Stimulated activated CD8-positive, alpha-beta memory T cell treated with anti-CD3 and anti-CD28 coated beads, Interleukin-15, amount 100 ng/mL, for 48 hours (primary cell): ENCODE data around the gene CWC27.
A peak's percentile ranks its signal among the peaks of the same experiment; 100 is the strongest.

Source experiments
- DNase-seq, 2 donors: peaks; one replicate each; pipeline ENCODE4 v3.0.0-alpha.2; 2020; ENCODE audit warnings: low read depth in 2 of 2

The CWC27 gene

GRCh38 chr5:65035211-65036206 lies 266.8 kb downstream of the CWC27 start:
- DNase-seq: peak; percentile 79 to 80

GRCh38 chr5:65037831-65038815 lies 269.4 kb downstream of the CWC27 start:
- no peak for DNase-seq

- DNase-seq: no peak
Observed at GRCh38 chr5:65041296-65042158, 272.8 kb downstream of the CWC27 start.

DNA sequence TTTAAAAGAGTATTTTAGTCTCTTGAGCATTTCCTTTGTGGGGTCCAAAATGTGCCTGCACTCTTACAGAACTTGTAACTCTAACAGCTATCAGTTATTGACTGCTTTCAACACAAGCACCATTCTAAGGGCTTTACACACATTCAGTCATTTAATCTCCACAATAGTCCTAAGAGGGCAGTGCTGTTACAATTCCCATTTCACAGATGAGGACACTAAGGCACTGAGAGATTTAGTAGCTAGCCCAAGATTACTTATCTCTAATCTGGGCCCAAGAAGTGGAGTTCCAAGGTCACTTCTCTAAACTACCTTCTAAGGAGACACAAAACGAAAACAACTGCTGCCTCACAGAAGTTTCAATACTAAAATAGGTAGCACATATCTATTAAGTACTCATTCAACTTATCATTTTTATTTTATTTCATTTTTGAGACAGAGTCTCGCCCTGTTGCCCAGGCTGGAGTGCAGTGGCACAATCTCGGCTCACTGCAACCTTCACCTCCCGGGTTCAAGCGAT lies 275.2 kb downstream of the CWC27 start:
- DNase-seq: no peak

DNA sequence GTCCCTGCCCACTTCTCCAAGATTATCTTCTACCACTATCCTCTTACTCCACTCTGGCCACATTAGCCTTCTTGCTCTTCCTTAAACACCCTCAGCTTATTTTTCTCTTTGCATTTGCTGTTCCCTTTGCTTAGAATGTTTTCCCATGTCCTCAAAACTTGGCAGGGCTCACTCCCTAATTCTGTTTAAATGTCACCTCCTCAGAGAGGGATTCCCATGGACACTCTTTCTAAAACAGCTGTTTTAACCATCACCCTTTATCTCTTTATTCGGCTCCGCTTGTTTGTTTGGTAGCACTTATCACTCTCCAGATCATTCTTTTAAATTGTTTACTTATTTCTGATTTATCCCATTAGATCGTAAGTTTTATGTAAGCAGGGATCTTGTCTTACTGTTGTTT lies 278.5 kb downstream of the CWC27 start:
- DNase-seq: no peak

- DNase-seq: no peak
Observed at GRCh38 chr5:65047948-65048690, 279.4 kb downstream of the CWC27 start.

DNA sequence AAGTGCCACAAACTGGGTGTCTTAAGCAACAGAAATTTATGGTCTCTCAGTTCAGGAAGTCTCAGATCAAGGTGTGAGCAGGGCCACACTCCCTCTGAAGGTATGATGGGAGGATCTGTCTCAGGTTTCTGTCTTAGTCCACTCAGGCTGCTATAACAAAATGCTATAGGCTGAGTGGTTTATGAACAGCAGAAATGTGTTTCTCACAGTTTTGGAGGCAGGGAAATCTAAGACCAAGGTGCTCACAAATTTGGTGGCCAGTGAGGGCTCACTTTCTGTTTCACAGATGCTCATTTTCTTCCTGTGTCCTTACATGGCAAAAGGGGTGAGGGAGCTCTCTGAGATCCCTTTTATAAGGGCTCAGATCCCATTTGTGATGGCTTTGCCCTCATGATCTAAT lies 281.4 kb downstream of the CWC27 start:
- no peak for DNase-seq

GRCh38 chr5:65050826-65051498 lies 282.2 kb downstream of the CWC27 start:
- no peak for DNase-seq

GRCh38 chr5:65055938-65056337 lies 287.2 kb downstream of the CWC27 start:
- no peak for DNase-seq

GRCh38 chr5:65059681-65060598 lies 291.2 kb downstream of the CWC27 start:
- no peak for DNase-seq

DNA sequence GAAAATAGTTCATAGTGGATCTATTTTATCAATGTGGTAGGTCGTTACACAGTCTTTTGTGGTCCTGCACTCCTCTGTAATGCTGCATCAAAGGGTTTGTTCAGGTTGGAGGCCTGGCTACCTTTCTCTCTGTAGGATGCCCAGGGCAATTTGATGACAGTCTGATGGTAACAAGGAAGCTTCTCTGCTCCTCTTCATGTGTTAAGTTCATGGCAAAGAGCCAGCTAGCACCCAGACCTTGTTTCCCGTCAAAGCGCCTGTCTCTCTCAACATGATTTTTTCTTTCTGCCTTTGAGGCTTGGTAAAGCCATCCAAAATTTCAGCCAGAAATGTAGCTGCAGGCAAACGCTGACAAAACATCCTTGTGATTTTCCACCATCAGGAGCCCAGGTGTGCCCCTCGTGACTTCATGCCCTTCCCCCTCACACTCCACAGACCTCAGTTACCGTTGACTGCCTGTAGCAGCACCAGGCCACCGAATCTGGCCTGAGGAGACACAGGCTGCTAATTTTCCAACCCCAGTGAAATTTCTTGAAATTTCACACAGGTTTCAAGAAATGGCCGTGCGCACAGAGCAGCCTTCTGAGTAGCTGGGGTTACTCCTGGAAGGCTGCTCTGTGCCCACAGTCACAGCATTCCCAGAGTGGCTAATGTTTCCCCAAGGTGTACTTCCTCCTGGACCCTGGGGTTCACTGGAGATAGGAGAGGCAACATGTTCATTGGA lies 292.7 kb downstream of the CWC27 start:
- DNase-seq: no peak

DNA sequence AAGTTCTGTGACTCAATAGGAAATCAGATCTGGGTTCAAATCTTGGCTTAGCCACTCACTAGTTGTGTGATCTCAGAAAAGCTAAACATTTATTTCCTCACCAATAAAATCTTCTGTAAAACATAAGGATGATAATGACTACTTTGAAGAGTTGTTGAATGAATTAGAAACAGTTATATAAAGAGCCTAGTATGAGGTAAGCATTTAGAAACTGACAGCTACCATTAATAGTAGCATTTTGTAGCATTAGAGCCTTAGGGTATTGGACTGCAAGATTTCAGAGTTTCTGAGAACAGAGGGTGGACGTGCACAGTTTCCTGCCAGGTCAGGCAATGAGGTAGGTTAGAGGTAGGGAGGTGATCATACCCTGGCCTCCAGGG lies 293.2 kb downstream of the CWC27 start:
- DNase-seq: no peak

GRCh38 chr5:65062469-65063083 lies 293.8 kb downstream of the CWC27 start:
- DNase-seq: no peak

DNA sequence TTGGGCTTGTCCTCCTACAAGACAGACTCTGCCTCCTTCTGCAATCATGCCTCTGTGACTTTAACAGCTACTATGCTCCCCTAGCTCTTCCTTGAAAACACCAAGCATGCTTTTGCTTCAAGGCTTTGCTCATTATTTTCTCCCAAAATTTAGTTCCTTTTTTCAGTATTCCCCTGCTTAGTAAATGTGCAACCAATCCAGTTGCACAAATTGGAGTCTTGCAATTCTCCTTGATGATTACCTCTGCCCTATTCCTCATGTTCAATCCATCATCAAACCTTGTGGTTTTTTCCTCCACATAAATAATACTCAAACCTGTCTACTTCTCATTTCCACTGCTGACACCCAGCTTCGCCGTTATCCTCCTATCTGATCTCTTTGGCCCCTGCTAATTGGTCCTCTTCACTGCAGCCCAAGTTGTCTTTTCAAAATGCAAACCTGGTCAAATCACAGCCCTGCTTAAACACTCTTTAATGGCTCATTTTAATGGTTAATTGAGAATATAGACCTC lies 296.3 kb downstream of the CWC27 start:
- DNase-seq: no peak

DNA sequence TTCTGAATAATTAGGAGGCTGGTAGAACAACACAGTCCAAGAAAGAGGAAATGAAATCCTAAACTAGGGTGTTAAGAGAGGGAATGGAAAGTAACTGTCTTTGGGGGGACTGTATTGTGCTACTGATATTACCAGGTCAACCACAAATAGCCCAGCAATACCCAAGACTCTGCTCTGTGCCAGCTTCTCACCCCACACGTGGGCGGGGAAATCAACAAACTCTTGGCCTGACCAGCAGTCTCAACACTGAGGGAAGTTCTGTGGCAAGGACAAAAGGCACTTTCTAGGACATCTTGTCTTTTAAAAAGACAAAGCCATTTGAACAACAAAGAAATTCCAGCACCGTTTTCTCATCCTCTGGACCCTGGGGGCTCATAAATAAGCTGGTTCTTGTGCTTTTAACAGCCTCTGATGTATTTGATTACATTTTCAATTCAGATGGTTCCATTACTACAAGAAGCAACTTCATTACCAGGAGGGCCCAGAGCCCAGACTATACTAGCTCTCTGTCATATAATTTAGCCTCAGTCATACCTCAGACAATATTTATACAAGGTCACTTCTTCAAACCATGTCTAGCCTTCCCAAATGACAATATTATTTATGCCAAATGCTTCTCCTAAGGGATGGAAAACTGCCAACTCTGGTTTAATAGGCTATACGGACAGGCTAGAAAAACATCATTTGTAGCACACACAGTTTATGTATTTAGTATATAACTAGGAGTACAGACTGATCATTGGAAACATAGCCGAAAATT lies 297.8 kb downstream of the CWC27 start:
- no peak for DNase-seq

- no peak for DNase-seq
Observed at GRCh38 chr5:65067147-65067506, 298.4 kb downstream of the CWC27 start.
